Activated CD4-positive, alpha-beta T cell treated with anti-CD3 and anti-CD28 coated beads, Interleukin-2, Interleukin-6, amounts not matched to agents 100 ng/mL and 50 ng/mL, durations not matched to agents 16 hours and 8 hours (primary cell): ENCODE measurements around the gene JAG1.

Source experiments
- DNase-seq: peaks from one replicate; pipeline ENCODE4 v3.0.0-alpha.2; 2020

The JAG1 gene

DNA sequence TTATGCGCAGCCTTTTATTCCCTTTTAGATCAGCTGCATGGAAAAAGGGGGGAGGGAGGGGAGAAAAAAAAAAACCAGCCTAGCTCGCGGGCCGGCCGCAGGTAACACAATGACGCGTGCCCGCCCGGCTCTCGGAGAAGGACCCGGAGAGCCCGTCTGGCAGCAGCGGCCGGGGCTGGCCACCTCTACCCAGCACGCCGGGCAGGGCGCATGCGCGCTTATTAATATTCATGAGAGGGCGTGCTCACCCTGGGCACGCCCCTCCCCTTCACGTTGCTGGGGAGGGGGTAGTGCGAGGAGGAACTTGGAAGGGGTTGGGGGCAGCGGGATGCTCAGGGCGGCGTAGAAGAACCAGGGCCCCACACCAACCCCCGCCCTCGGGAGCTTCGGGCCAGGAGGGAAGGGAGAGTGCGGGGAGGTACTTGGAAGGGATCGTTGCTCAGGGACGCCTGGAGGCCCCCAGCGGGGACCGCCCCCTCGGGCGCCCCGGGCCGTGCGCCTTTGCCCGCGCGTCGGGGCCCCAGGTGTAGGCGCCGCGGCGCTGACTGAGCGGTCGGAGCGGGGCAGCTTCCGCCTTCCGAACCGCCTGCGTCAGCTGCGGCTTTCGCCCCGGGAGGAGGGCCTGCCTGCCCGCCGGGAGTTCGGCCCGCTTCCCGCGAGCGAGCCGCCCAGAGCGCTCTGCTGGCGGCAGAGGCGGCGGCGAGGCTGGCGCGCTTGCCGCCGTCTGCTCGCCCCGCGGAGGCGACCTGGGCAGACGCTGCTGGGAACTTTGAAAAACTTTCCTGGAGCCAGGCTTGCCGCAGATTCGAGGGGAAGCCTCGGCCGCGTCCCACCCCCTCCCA, at the start of gene JAG1:
Gene JAG1, minus strand, starts transcription at position 158 of the 842 bp plus-strand sequence. CDS start 469 bp downstream, outside the sequence.
- DNase-seq, result peak; percentile 84

DNA sequence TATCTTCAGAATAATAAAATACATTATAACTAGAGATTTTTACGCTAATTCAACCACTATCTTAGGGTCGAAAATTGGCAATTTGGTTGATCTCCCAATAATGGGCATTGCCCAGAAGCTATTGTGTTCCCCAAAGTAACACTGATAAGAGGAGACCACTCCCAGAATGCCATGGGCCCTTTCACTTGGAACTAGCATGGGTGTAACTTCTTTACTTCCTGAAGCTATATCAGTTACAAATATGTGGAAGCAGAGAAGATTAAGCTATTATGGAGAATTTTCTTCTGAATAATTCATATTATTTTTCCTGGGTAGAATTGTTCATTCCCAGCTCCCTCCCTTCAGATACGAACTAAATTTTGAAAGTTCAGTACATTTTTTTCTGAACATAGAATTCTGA, 48.2 kb upstream of the JAG1 start:
- no peak for DNase-seq

DNA sequence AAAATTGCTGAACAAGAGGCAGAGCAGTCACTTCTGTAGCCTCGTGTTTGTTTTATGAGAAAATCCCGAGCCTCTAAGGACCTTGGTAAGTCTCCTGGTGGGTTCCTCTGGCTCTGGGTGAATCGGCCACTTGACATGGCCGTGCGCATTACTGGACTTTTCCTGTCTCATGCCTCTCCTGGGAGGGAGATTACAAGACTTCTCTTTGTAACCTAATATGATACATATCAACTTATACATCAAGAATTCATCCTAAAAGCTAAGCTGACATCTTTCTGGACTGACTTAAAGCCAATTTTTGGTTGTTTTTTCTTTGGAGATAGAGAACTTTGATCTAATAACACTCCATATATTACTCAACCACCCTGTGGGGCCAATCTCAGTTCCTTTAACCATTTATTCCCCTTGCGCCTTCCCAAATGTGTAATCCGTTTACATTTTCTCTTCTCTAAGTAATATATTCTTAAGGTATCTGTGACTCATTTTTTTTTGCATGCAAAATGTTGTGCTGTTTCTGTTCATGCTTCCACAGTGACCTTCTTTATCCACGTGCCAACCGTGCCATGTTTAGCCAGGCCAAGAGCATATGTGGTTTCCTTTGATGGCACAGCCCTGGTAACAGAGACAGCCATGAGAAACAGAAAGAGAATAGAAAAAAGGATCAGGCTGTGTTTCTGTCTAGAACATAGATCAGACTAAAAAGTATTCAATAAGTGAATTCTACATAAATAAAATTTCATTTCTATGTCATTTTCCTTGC, 47.5 kb upstream of the JAG1 start:
- no peak for DNase-seq

DNA sequence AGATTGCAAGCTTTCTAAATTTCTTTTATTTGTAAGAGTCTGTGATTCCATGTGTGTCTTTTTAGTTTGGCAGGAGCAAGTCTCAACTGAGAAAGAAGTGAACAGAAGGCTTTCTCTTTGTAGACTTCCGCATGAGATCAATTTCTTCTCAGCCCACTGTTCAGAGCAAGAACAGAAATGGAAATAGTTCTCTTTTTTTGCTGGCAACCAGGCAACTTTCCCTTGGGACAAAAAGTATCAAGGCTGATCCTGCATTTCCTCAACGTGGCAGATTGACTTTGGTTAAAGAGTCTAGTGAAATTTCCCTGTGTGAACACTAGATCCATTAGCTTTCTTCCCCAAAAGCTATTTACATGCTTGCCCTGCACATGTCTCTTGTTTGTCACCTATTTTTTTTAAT, 46.8 kb upstream of the JAG1 start:
- no peak for DNase-seq

DNA sequence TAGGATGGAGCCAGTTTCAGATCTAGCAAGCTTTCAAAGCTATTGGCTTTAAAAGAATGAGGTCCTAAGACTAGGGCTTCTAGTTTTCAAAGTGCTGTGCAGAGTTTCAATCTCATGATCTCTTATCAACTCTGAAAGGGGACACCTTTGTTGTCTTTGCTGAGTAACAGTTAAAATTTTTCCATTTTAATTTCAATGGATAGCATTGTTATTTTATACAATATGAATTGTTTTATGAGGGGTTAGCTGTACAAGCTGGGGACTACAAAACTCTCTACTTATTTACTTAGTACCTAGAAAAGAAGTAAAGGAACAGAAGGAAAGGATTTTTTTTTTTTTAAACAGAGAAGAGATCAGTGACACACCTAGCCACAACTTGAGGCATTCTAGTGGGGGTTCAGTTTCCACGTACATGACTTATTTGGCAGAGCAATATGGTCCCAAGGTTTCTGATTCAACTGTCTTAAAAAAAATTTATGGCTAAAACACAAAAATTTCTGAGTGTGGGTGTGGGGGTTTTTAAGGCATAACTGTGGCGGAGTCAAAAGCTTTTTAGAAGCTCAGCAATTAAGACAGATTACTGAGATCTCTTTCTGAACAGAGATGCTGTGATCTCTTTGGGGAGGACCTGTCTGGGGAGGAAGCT, 46.1 kb upstream of the JAG1 start:
- DNase-seq, result no peak

DNA sequence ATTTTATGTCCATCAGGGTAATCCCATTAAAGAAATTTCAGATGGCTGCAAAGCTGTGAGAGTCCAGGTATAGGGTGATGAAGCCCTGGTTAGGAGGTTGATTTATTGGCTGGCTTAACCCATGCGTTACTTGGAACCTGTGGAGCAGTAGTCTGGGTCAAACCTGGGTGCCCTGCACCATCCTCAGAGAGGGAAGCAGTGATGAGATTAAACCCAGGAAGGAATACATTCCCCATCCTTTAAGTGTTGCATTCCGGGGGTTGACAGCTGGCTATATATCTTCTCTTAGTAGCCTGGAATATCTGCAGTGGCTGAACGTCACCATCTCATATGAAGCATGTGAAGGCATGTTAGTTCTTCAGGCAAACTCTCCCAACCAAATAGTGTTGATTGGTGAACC, 44.9 kb upstream of the JAG1 start:
- no peak for DNase-seq

DNA sequence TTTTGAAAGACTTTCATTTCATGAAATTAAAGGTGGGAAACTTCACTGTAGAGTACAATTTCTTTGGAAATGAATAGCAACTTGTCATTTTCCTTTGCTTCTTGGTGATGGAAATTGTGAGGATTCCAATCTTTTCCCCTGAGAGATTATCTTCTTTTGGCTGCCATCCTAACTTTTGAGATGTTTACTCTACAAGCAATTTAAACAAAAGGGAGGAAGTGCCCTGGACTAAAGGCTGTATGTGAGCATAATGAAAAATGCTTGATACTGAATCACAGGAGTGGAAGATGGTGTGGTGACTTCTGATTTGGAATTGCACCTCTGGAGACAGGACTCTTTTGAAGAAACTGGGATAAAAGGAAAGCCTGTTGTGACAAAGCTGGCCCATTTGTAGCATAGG, 43.1 kb upstream of the JAG1 start:
- no peak for DNase-seq

DNA sequence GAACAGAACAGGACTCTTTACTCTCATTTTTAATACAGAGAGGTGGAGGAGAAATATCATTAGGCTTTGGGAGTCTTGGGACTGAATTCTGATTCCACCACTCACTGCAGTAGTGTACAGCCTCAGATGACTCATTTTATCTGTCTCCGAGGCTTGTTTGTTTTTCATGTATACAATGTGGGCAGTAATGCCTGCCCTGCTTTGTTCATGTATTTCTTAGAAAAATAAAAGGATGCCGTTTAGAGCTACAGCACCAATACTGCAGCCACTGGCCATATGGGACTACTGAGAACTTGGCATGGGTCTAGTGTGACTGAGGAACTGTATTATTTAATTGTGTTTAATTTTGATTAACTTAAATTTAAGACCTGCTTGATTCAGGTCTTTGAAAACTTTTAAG, 41.2 kb upstream of the JAG1 start:
- no peak for DNase-seq

DNA sequence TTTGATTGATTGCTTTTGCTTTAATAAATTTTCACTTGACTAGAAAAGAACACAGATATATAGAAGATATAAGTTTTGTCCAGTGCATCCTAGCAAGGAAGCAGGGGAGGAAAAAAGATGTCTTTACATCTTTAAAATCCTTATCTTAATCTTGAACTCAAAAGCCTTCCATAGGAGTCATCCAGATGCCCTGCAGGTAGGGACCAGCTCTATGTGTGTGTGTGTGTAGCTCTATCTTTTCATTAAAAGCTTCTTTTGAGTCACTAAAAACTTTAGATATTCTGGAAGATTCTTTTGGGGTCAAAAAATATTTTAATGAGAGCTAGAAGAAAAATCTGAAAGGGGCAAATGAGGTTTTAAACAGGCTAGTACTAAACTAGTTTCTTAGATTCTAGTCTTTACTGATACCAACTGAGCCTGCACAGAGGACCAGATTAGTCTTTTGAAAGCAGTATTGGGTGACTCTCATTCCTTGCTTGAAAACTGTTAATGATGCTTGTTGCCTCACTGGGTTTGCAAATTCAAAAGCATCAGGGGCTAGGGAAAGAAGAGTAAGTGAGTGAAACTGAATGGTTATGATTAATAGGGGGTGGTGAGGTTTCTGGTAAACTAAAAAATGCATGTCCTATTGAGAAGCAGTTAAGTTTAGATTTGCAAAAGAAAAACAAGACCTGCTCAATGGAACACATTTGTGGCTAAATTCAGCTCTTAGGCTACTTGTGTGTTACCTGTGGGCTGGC, 40.6 kb upstream of the JAG1 start:
- no peak for DNase-seq

DNA sequence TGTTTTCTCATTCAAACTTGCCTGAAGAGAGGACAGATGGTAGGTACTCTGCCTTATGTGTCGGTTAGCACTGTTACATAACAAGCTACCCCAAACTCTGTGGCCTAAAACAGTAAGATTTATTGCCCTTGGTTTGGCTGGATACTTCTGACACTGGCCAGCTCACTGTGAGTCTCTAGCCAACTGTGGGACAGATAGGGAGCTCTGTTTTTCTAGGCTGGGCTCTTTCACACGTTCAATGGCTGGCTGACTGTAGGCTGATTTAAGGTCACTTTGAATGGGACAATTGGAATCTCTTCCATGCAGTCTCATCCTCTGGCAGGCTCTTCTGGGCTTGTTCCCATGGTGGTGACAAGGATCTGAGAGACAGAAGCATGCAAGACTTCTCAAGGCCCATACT, 39.4 kb upstream of the JAG1 start:
- no peak for DNase-seq

DNA sequence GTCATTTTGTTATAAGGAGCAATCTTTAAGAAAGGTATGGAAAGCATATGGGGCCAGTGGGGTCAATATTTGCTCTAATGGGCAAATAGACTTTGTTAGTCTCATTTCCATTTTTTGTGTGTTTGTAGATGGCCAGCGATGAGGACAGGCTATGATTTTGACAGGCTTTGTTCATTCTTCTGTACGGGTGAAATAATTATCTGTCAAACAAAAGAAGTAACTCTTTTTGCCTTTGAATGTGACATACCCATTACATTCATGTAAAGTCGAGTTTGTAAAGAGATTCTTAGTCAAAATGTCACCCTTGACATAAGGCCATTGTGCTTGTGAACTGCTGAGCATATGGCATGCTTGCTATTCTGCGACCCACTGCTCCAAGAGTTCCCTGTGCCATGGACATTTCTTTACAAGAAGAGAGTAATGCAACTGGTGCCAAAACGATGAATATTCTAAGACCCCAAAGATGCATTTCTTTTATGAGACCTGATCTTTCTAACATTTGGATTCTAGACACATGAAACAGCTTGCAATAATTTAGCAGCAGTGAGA, 38.2 kb upstream of the JAG1 start:
- DNase-seq, result no peak

DNA sequence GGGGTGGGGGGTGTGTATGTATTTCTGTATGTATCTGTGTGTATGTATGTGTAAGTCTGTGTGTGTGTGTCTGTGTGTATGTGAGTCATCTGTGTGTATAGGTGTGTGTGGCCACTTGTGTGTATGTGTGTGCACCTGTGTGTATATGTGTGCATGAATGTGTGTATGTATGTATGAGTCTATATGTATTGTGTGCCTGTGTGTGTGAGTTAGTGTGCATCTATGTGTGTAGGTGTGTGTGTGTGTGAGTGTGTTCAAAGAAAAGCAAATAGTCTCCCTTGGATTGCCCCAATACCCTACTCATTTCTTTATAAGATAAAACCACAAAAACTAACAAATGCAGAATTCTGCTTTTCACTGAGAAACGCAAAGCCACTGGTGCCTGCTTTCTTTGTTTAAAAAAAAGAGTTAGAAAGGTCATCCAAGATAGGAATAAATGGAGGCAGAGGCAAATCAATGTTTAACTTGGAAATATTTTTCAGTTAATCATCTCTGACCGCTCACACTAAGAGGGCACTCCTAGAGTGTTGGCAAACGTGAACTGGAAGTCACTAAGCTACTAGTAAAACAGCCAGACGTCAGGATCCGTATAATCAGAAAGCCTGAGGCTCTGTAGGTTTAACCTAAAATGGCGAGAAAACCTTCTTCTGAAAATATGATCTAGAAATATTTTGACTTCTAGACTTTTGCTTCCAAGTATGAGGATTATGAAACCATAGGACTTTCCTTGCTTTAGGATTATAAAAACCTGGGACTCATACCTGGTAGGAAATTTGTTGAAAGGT, 37.4 kb upstream of the JAG1 start:
- DNase-seq, result no peak

DNA sequence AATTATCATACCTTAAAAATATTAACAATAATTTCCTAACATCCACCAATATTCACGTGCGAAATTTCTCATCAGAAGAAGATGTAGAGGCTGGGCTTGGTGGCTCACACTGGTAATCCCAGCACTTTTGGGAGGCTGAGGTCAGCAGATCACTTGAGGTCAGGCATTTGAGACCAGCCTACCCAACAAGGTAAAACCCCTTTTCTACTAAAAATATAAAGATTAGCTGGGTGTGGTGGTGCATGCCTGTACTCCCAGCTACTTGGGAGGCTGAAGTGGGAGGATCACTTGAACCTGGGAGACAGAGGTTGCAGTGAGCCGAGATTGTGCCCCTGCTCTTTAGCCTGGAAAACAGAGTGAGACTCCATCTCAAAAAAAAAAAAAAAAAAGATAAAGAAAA, 36.1 kb upstream of the JAG1 start:
- DNase-seq, result no peak

DNA sequence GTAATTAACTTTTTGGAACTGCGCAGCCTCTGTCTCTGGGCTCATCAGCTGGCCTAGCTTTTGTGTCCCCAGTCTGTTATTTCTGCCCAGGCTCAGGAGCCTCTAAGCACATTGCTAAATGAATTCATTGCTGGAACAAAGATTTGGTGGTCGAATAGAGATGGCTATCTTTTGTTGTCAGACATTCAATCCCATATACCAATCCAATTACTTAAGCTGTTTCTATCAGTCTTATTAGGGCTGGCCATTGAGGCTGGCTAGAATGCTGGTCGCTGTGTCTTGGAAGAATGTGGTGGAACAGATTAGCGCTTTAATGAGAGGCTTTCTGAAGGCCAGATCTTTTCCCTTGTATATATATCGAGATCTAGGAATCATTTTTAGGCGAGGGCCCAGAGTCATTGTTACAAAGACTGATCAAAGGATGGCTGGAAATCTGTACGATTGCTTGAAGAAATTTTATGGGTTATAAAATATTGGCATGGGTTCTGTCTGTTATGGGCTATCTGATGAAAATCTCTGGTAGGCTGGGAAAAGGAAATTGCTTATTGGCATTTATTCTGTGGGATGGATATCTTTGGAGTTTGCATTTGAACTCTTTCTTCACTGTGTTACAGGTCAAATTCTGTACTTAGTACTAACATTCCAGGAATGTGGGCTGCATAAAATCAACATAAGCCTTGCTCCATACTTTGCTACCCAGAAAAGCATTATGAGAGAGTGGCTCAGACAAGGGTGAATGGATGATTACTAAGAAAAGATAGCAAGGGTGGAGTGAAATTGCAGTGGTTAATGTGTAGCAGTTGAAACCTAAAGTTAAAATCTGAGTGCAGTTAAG, 34.8 kb upstream of the JAG1 start:
- no peak for DNase-seq

DNA sequence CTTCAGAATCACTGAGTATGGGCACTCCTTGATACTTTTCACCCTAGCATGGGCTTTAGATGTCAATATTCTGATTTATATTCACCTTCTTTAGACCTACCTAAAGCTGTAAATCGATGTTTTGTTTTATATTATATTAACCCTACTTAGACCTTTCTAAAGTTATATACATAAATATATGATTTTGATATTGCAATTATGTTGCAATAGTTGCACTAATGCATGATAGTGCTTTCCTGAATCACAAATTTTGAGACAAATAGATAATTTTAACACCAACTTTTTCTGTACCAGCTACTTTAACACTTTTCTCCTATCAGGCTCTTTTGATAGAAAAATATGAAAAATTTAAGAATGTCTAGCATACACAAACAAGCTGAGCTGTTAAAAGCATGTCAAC, 34.0 kb upstream of the JAG1 start:
- no peak for DNase-seq

DNA sequence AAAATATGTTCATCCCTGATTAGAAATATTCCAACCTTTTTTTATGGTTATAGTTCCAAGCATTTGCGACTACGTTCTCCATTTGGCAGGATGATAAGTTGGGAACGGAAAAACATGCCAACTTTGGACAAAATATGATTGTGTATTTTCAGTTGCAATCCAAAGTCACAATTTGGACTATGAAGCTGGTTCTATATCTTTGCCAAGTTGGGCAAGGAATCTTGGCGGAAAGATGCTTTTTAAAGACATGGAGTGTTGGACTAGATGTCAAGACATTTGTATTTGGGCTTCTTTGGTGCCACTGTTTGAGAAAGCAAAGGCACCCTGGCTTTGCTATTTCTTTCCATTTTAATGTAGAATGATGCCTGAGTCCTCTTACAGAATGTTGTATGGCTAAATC, 33.3 kb upstream of the JAG1 start:
- DNase-seq, result no peak

DNA sequence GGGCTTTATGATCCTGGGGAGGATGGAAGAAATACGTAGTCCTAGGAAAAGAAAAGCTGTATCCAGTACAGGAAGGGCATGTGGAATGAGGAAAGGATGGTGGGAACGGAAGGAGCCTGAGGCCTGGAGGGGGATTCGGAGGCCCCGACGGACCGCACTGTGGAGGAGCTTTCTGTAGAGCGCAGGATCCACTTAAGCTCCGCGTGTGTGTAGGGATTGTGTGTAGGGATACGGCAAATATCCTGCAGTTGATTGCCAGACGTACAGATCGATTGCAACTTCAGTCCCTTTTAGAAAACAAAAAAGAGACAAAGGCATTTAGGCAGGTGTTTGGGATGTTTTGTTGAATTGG, 32.6 kb upstream of the JAG1 start:
- no peak for DNase-seq

DNA sequence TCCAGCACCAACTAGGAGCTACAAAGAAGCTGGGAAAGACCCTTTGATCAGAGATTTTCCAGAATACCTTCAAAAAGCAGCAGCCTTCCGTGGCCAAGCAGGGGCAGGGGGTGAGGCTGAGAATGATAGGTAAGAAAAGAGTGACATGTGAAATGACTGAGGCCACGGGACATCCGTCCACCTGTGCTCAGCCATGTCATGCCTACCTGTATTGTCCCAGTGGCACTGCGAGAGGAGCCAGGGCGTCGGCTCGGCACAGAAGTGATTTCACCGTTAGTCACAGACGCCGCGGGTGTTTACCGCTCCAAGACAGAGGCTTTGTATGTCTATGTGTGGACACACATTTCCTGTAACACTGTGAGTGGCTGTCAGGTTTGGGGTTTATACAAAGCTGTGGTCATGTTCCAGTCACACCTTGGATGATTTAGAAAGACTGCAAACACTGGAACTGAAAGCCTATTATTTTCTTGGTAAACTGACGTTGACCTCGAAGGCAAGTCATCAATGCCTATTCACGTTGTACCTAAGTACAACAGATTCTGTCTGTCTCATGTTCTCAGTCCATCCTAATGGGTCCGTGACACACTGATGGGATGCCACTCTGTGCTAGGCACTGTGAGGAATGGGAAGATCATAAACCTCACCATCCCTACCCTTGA, 32.1 kb upstream of the JAG1 start:
- no peak for DNase-seq

DNA sequence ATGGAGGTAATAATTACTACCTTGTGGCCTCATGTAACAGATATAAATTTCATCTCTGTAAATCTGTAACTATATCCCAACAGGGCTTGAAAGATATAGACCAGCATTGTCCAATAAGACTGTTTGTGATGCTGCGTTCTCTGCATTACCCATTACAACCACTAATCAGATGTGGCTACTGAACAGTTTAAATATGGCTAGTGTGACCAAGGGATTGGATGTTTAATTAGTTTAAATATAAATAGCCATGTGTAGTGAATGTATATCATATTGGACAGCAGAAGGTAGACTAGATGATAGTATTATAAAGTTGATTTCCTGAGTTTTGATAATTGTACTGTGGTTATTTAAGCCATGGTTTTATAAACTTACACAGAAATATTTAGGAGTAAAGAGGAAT, 27.8 kb upstream of the JAG1 start:
- no peak for DNase-seq

DNA sequence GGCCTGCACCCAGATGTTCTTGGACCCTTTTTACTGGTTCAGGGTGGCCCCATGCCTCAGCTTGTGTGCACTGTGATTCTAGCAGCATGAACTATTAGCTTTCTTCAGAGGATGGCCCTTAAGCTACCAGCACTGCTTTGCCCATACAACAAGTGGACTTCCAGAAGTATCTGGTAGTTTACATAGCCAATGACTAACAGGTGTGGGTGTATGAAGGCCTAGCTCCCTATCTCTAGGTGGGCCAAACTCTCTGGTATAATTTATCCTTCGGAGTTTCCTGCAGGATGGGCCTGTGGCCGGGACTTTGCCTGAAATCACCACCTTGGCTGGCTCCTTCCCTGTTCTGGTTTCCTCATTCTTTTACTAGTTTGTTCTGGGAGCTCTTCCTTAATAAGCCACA, 26.1 kb upstream of the JAG1 start:
- DNase-seq, result no peak

DNA sequence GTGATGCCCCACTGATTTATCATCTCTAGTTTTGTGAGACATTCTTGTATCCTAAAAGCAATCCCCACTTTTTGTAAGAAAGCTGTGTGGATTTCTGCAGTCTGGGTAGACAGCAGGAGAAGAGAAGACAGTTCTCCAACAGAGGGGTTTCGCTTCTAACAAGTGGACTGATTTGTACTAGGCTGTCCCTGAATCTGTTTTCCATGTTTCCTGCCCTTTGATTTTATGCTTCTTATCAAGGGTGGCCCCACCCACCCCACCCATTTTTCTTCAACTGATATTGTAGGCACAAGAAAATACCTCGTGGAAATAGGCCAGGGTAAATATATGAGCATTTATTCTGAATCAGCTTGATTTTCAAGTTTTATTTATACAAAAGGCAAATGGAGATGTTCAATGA, 25.7 kb upstream of the JAG1 start:
- no peak for DNase-seq
